Astrocyte of the spinal cord (primary cell): ENCODE results near the gene SNRPB.

Experiments
- DNase-seq: peaks from one replicate; pipeline ENCODE4 v3.0.0; 2011; ENCODE audit warnings: low read depth, low spot score
- H3K4me3 ChIP-seq: 2 replicates; pipeline ENCODE4 v1.5.1; 2011; ENCODE audit warnings: low read depth, mild to moderate bottlenecking, low read length, moderate library complexity
- CTCF ChIP-seq: IDR thresholded peaks from 2 replicates; pipeline ENCODE4 v1.5.1; 2012; ENCODE audit warnings: low read depth, mild to moderate bottlenecking, low read length, inconsistent platforms
- in situ Hi-C: cut with HindIII; loops from 2 replicates; pipeline ENCODE4 v1.10.0; 2017; ENCODE audit warnings: low sequenced_read_pairs

Gene SNRPB

GRCh38 chr20:2462484-2462883, 8.1 kb downstream of the SNRPB start:
- in situ Hi-C loops: no loop called here

GRCh38 chr20:2460752-2461424, 9.7 kb downstream of the SNRPB start:
- no peak overlapping the region for H3K4me3 ChIP-seq
- in situ Hi-C loops: no loop called here
- TF ChIP-seq CTCF: no peak
- DNase-seq: no peak

More at GRCh38 chr20:2462484-2462883, 8.1 kb downstream of the SNRPB start:
- DNase-seq: no peak
- H3K4me3 ChIP-seq: no peak overlapping the region
- no peak for TF ChIP-seq CTCF

- no peak overlapping the region for H3K4me3 ChIP-seq
- in situ Hi-C loops: no loop called here
- DNase-seq: no peak
- TF ChIP-seq CTCF: no peak
These were observed 10.4 kb downstream of the SNRPB start for GRCh38 chr20:2459981-2460751.

- no peak for DNase-seq
- in situ Hi-C loops: no loop called here
- TF ChIP-seq CTCF: no peak
- no peak overlapping the region for H3K4me3 ChIP-seq
These were observed 11.6 kb downstream of the SNRPB start for GRCh38 chr20:2458919-2459499.

- DNase-seq: no peak
- in situ Hi-C loops: no loop called here
- H3K4me3 ChIP-seq: no peak overlapping the region
- TF ChIP-seq CTCF: no peak
These were observed 14.7 kb downstream of the SNRPB start for GRCh38 chr20:2455771-2456497.

- TF ChIP-seq CTCF: no peak
- H3K4me3 ChIP-seq: no peak overlapping the region
- no peak for DNase-seq
- in situ Hi-C loops: no loop called here
These were observed 16.8 kb downstream of the SNRPB start for GRCh38 chr20:2453792-2454191.
